Activated T-cell treated with anti-CD3 and anti-CD28 coated beads, Interleukin-2, amount 50 U/mL, for 72 hours (primary cell): ENCODE data around the gene ZNF609. TPM values are rescaled to one million over a fixed set of nuclear protein-coding genes. Genes with fewer than 3 reads are reported as not detected.
A peak's percentile ranks its signal among the peaks of the same experiment; 100 is the strongest.
"Not testable (repeated sequence)": the region's sequence is repeated elsewhere in the genome, so short reads cannot be mapped to it uniquely, and the experiment has no call there.

Experiments used
- ATAC-seq, 2 donors: fragments of 150-1000 bp; cut with Tn5 transposase; replicated peaks in 1 of 2; 2 replicates each; pipeline ENCODE4 v1.10.0; 2021; ENCODE audit warnings: moderate library complexity in 2 of 2, mild to moderate bottlenecking in 1 of 2
- DNase-seq, 2 donors: peaks; one replicate each; pipeline ENCODE4 v3.0.0; 2021 to 2022; ENCODE audit warnings: mixed read lengths in 1 of 2
- H3K27ac Mint-ChIP-seq: one replicate; pipeline ENCODE4 v1.8.0; 2022; ENCODE audit warnings: mild to moderate bottlenecking, moderate library complexity, mixed read lengths
- H3K27me3 Mint-ChIP-seq: one replicate; pipeline ENCODE4 v1.8.0; 2022; ENCODE audit warnings: low read depth, mixed read lengths
- H3K36me3 Mint-ChIP-seq, 2 donors: one replicate each; pipeline ENCODE4 v1.8.0; 2022; ENCODE audit warnings: mixed read lengths in 2 of 2, mild to moderate bottlenecking in 1 of 2; ENCODE audit not compliant: insufficient read depth in 2 of 2
- H3K4me1 Mint-ChIP-seq: one replicate; pipeline ENCODE4 v1.8.0; 2022; ENCODE audit warnings: low read depth, mixed read lengths
- H3K4me3 Mint-ChIP-seq, 2 donors: one replicate each; pipeline ENCODE4 v1.8.0; 2022; ENCODE audit warnings: mild to moderate bottlenecking in 2 of 2, mixed read lengths in 2 of 2, moderate library complexity in 2 of 2
- H3K9me3 Mint-ChIP-seq, 2 donors: one replicate each; pipeline ENCODE4 v1.8.0; 2022; ENCODE audit warnings: mixed read lengths in 2 of 2
- total RNA-seq, 2 donors: library from RNA; stranded (reverse); gene quantifications; one replicate each; pipeline ENCODE4 v1.2.3, GENCODE V29; 2022

The ZNF609 gene
- total RNA-seq, 2 donors from 2014 or later = 43.9 to 52.6 TPM

DNA sequence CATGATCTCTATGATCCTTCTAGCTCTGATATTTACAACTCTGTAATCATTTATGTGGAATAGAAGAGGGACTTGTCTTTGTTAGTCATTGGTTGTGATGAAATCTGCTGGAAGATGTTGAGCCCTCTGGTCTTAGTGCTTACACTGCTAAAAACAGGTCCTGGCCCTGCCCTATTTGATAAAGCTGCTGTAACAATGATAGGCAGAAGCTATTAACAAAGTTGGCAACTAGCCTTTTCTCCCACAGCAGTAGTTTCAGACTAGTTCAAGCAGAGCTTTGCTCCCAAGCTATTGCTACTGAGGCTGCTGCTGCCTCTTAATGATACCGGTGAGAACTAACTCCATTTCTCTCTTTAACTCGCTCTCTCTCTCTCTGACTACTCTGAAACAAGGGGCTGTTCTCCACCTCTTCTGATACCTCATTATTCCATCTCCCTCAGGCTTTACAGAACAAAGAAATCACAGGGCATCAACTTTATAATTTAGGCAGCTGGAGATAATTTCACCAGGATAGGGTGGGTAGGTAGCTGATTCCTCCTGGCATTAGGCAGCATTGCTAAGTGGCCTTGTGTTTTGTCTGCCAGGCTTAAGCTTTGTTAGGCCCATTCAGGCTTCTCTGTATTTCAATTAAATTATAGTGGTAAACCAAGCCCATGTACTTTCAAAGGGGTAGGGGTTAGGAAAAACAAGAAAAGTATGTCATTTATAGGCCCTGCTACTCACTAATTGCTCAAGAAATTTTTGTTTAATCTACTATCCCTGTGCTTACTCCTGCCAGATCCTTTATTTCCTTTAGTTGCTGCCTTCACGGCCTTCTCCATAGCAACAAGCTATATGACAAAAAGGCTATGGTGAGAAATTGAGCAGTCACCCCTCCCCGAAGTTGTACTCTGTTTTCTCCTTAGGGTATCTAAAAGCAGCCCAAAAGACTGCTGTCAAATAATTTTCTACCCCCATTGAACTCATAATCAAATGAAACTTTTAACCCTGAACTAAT, 175.4 kb downstream of the ZNF609 start:
- Mint-ChIP-seq H3K27me3 (no peaks in the 10 kb centered on the region), H3K27ac (peak overlapping the region; percentile 73), H3K36me3 (peaks cover 9 to 24% of the 10 kb centered on the region in 2 donors), H3K4me1 (peaks cover 56% of the 10 kb centered on the region), H3K4me3 (peak overlapping the region in 1 of 2 donors; percentile 82), H3K9me3 (peaks cover 5% of the 10 kb centered on the region in 2 donors)
- ATAC-seq (no peak), DNase-seq (no peak)

DNA sequence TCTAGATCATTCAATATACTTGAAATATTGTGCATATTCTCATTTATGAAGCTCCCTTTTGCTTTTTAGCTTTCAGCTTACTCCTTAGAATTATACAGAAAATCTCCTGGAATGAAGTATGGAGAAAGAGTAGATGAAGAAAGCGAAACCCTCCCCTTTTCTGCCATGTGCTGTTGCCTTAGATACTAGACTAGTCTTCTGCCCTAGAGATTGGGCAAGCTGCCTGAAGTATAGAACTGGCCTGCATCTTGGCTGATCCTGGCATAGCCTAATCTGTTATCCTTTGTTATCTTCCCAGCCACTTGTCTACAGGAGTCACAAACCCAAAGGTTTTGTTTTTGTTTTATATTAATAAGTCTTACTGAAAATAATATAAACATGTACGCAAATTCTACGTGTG, 176.2 kb downstream of the ZNF609 start:
- ATAC-seq (no peak), DNase-seq (no peak)
- H3K4me3 Mint-ChIP-seq = no peak overlapping the region
- H3K36me3 Mint-ChIP-seq = peaks cover 9 to 22% of the 10 kb centered on the region in 2 donors
- H3K4me1 Mint-ChIP-seq = peaks cover 58% of the 10 kb centered on the region
- peaks cover 5% of the 10 kb centered on the region in 2 donors for H3K9me3 Mint-ChIP-seq
- H3K27me3 Mint-ChIP-seq = no peaks in the 10 kb centered on the region
- H3K27ac Mint-ChIP-seq = peak overlapping the region; percentile 73

DNA sequence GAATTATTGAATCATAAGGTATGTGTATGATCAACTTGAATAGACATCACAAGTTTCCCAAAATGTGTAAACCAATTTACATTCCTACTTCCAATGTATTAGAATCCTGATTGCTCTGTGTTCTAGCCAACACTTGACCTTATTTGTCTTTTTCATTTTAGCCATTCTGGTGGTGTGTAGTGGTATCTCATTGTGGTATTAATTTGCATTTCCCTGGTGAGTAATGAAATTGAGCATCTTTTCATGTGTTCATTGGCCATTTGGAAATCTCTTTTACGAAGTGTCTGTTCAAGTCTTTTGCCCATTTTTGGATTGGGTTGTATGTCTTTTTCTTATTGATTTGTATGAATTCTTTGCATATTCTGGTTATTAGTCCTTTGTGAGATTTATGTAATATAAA, 177.0 kb downstream of the ZNF609 start:
- H3K27me3 Mint-ChIP-seq = no peaks in the 10 kb centered on the region
- H3K4me3 Mint-ChIP-seq = no peak overlapping the region
- peaks cover 58% of the 10 kb centered on the region for H3K4me1 Mint-ChIP-seq
- H3K36me3 Mint-ChIP-seq = peaks cover 9 to 22% of the 10 kb centered on the region in 2 donors
- DNase-seq (no peak), ATAC-seq (no peak)
- H3K27ac Mint-ChIP-seq = no peak overlapping the region
- H3K9me3 Mint-ChIP-seq = peaks cover 5% of the 10 kb centered on the region in 2 donors

DNA sequence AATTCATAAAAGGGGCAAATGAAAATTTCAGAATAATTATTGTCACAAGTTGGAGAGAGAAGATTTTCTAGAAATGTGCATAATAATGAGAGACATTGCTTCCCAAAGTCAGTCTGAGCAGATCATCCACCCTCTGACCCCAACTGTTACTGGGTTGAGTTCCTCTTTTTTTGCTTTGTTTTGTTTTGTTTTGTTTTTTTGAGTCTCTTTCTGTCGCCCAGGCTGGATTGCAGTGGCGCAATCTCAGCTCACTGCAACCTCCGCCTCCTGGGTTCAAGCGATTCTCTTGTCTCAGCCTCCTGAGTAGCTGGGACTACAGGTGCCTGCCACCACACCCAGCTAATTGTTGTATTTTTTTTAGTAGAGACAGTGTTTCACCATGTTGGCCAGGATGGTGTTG, 179.4 kb downstream of the ZNF609 start:
- H3K36me3 Mint-ChIP-seq = peaks cover 9 to 25% of the 10 kb centered on the region in 2 donors

DNA sequence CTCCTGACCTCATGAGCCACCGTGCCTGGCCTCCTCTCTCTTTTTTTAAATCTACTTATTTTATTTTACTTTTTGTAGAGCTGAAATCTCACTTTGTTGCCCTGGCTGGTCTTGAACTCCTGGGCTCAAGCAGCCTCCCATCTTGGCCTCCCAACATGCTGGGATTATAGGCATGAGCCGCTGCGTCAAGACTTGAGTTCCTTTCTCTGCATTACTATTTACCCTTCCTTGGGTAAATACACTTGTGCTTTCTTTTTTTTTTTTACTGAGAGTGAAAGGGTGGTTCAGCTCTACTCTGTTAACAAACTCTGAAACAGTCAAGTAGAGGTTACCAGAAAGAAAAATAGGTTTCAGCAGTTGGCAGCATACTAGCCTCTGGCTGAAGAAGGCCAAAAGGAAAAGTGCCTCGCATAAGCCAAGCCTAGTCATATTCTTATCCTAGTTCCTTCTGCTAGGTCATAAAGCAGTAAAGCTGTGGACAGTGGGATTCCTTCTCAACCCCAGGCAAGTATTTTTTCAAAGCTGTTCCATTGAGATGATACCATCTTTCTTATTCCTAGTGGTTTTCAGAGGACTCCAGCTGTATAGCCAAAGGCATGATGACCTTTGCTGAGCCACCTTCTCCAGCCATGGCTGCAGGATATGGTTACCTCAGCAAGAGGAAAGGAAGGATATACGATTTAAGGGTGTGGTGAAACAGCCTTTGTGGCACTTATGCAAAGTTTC, 179.9 kb downstream of the ZNF609 start:
- no peak overlapping the region for H3K4me3 Mint-ChIP-seq
- DNase-seq (no peak), ATAC-seq (no peak)
- peaks cover 32% of the 10 kb centered on the region for H3K4me1 Mint-ChIP-seq
- peaks cover 9 to 25% of the 10 kb centered on the region in 2 donors for H3K36me3 Mint-ChIP-seq
- peak overlapping the region; percentile 40 for H3K27ac Mint-ChIP-seq
- peaks cover 5% of the 10 kb centered on the region in 2 donors for H3K9me3 Mint-ChIP-seq
- no peaks in the 10 kb centered on the region for H3K27me3 Mint-ChIP-seq

More for the DNA sequence above, 179.4 kb downstream of the ZNF609 start:
- not testable (repeated sequence) for H3K27ac Mint-ChIP-seq, H3K9me3 Mint-ChIP-seq, ATAC-seq, DNase-seq, H3K4me3 Mint-ChIP-seq, H3K27me3 Mint-ChIP-seq
- H3K4me1 Mint-ChIP-seq = peaks cover 37% of the 10 kb centered on the region

DNA sequence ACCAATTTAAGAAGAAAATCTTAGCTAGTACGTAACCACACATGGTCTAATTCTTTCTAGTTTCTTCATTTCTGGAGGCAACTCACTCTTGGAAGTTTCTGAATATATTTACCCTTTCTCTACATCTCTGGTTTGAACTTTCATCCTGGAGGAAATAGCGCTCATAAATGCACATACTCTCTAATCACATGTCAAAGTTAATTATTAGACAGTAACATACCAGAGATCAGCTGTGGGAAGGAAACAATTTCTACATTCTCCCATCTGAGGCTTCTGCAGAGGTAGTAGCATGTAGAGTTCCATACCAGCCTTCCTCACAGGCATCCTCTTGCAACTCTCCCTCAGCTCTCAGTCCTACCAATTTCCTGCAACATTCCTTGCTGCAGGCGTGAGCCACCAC, 182.5 kb downstream of the ZNF609 start:
- Mint-ChIP-seq H3K27ac (no peak overlapping the region), H3K27me3 (no peaks in the 10 kb centered on the region), H3K4me1 (peaks cover 28% of the 10 kb centered on the region), H3K9me3 (no peaks in the 10 kb centered on the region), H3K36me3 (peaks cover 0 to 14% of the 10 kb centered on the region in 2 donors), H3K4me3 (no peak overlapping the region)
- ATAC-seq (no peak), DNase-seq (no peak)

DNA sequence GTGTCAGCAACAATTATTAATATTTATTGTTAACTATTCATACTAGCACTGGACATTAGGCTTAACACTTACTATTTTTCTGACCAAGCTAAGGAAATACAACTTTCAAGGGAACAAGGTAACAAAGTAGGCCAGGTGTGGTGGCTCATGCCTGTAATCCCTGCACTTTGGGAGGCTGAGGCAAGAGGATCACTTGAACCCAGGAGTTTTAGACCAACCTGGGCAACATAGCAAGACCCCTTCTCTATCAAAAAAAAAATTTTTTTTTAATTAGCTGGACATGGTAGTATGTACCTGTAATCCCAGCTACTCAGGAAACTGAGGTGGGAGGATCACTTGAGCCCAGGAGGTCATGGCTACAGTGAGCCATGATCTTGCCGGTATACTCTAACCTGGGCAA, 183.3 kb downstream of the ZNF609 start:
- Mint-ChIP-seq H3K4me1 (peaks cover 36% of the 10 kb centered on the region), H3K27me3 (no peaks in the 10 kb centered on the region), H3K27ac (no peak overlapping the region), H3K4me3 (no peak overlapping the region), H3K9me3 (no peaks in the 10 kb centered on the region), H3K36me3 (peaks cover 0 to 8% of the 10 kb centered on the region in 2 donors)
- no peak for ATAC-seq
- DNase-seq = no peak

DNA sequence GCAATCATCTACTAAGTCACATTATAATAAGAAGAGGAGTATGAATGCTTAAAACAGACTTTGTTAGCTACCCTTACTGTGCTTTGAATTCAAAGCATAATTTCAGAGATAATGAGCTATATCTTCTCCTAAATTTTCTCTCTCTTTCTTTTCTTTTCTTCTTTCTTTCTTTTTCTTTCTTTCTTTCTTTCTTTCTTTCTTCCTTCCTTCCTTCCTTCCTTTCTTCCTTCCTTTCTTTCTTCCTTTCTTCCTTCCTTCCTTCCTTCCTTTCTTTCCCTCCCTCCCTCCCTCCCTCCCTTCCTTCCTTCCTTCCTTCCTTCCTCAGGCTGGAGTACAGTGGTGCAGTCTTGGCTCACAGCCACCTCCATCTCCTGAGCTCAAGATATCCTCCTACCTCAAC, 184.4 kb downstream of the ZNF609 start:
- not testable (repeated sequence) for H3K27me3 Mint-ChIP-seq, DNase-seq, H3K4me3 Mint-ChIP-seq, H3K9me3 Mint-ChIP-seq, ATAC-seq, H3K27ac Mint-ChIP-seq, H3K36me3 Mint-ChIP-seq
- H3K4me1 Mint-ChIP-seq = peaks cover 38% of the 10 kb centered on the region

DNA sequence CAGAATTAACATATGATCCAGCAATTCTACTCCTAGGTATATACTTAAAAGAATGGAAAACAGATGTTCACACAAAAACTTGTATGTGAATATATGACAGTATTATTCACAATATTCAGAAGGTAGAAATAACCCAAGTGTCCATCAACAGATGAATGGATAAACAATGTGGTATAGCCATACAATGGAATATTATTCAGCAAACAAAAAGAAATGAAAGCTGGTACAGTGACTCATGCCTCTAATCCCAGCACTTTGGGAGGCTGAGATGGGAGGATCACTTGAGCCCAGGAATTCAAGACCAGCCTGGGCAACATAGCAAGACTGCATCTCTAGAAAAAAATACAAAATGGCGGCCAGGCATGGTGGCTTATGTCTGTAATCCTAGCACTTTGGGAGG, 185.6 kb downstream of the ZNF609 start:
- no peak for DNase-seq
- H3K27me3 Mint-ChIP-seq = no peaks in the 10 kb centered on the region
- H3K9me3 Mint-ChIP-seq = no peaks in the 10 kb centered on the region
- ATAC-seq = no peak
- peaks cover 35% of the 10 kb centered on the region for H3K4me1 Mint-ChIP-seq
- H3K27ac Mint-ChIP-seq = no peak overlapping the region
- H3K36me3 Mint-ChIP-seq = peaks cover 0 to 8% of the 10 kb centered on the region in 2 donors
- no peak overlapping the region for H3K4me3 Mint-ChIP-seq

DNA sequence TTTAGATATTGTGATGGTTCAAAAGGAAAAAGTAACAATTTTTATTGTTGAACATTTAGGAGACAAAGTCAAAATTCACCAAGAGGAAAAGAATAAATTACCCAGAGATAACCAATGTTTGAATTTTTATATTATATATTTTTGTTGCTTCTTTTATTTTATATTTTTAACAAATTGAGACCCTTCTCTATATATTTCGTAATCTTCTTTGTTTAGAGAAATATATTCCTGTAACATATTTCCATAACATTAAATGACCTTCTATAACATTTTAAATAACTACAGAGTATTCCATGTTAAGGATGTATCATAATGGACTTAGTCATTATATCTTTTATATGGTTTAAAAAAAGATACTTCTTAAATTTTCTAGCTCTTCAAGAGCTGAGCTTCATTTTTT, 187.0 kb downstream of the ZNF609 start:
- no peak overlapping the region for H3K4me3 Mint-ChIP-seq
- H3K36me3 Mint-ChIP-seq = peaks cover 0 to 5% of the 10 kb centered on the region in 2 donors
- H3K9me3 Mint-ChIP-seq = no peaks in the 10 kb centered on the region
- peaks cover 48% of the 10 kb centered on the region for H3K4me1 Mint-ChIP-seq
- ATAC-seq = no peak
- H3K27me3 Mint-ChIP-seq = no peaks in the 10 kb centered on the region
- H3K27ac Mint-ChIP-seq = no peak overlapping the region
- no peak for DNase-seq

DNA sequence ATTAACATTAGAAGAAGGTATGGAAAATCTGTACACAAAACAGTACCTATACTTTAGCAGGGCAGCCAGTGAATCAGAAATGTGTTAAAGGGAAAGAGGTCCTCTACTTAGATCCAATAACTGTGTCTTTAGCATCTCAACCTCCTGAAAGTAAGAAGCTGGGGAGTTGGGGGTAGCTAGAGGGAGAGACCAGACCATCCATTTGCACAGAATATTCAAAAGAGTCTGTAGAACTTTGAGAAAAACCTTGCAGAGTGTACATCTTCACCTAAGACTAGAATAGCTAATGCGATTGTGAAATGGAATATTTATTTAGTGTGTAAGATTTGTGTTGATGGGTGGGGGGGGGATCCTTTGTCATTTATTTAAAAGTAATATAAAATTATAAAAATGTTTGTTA, 190.2 kb downstream of the ZNF609 start:
- no peak overlapping the region for H3K4me3 Mint-ChIP-seq

DNA sequence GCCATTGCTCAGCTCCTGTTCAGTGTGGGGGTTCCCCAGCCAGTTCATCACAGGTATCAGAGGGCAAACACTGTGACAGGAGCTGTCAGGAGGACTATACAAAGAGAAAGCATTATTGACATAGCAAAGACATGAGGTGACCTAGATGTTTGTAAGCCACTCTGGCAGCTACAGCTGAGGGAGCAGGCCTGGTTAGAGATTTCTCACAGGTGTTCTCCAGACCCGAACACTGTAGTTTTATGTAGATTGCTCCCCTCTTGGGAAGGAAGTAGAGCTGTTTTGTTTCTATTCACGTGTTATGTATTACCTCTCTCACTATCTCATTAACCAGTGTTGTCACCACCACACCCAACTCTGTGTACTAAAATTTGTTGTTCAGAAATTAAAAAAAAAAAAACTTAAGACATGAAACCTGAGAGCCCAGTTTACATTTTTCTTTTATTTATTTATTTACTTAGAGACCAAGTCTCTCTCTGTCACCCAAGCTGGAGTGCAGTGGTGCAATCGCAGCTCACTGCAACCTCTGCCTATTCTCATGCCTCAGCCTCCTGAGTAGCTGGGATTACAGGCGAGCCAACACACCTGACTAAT, 191.3 kb downstream of the ZNF609 start:
- peak; percentile 94 to 96 for ATAC-seq
- H3K4me1 Mint-ChIP-seq = peaks cover 58% of the 10 kb centered on the region

More for the DNA sequence above, 190.2 kb downstream of the ZNF609 start:
- no peaks in the 10 kb centered on the region for H3K27me3 Mint-ChIP-seq
- no peak overlapping the region for H3K27ac Mint-ChIP-seq
- ATAC-seq (no peak), DNase-seq (no peak)
- peaks cover 58% of the 10 kb centered on the region for H3K4me1 Mint-ChIP-seq
- H3K9me3 Mint-ChIP-seq = no peaks in the 10 kb centered on the region
- H3K36me3 Mint-ChIP-seq = peaks cover 0 to under 1% of the 10 kb centered on the region in 2 donors

DNA sequence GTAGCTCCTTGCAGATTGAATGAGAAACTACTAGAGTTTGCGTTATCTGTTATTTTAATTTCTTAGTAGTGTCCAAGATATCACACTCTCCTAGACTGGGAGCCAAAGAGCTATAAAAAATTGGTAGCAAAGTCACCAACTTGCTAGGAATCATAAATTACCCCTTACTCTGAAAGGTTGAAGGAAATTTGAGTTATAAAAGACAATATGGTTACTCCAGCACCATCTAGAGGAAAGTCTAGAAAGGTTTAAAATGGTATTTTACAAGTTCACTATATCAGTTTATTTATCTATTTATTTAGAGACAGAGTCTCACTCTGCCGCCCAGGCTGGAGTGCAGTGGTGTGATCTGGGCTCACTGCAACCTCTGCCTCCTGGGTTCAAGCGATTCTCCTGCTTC, 193.4 kb downstream of the ZNF609 start:
- H3K4me3 Mint-ChIP-seq = no peak overlapping the region
- peaks cover 40% of the 10 kb centered on the region for H3K4me1 Mint-ChIP-seq
- no peaks in the 10 kb centered on the region for H3K27me3 Mint-ChIP-seq
- no peaks in the 10 kb centered on the region for H3K36me3 Mint-ChIP-seq
- ATAC-seq = no peak
- no peak overlapping the region for H3K27ac Mint-ChIP-seq
- H3K9me3 Mint-ChIP-seq = no peaks in the 10 kb centered on the region
- DNase-seq = no peak

More for the DNA sequence above, 191.3 kb downstream of the ZNF609 start:
- peak; percentile 27 to 39 for DNase-seq
- H3K4me3 Mint-ChIP-seq = peak overlapping the region; percentile 54 to 58
- H3K36me3 Mint-ChIP-seq = no peaks in the 10 kb centered on the region
- H3K27ac Mint-ChIP-seq = peak overlapping the region; percentile 72
- no peaks in the 10 kb centered on the region for H3K27me3 Mint-ChIP-seq
- no peaks in the 10 kb centered on the region for H3K9me3 Mint-ChIP-seq
